Measurements from ENCODE around the gene ZIC2.
A peak's percentile ranks its signal among the peaks of the same experiment; 100 is the strongest.

DNA sequence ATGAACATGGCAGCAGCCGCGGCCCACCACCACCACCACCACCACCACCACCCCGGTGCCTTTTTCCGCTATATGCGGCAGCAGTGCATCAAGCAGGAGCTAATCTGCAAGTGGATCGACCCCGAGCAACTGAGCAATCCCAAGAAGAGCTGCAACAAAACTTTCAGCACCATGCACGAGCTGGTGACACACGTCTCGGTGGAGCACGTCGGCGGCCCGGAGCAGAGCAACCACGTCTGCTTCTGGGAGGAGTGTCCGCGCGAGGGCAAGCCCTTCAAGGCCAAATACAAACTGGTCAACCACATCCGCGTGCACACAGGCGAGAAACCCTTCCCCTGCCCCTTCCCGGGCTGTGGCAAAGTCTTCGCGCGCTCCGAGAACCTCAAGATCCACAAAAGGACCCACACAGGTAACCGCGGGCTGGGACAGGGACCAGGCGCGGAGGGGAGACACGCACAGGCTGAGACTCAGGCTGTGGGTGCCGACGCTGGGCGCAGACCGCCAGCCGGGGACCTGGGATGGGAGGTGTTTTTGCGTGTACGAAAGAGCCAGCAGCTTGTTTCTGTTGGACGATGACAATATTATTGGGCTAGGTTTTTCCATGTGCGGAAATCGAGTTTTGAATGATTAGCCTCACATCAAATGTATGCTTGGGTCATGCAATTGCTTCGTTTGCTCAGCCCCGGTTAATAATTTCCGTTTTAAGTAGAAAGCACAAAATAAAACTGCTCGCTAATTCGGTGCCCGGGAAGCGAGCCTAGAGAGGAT is 1.3 kb downstream of the ZIC2 start:
- TF ChIP-seq, protein P1, sequence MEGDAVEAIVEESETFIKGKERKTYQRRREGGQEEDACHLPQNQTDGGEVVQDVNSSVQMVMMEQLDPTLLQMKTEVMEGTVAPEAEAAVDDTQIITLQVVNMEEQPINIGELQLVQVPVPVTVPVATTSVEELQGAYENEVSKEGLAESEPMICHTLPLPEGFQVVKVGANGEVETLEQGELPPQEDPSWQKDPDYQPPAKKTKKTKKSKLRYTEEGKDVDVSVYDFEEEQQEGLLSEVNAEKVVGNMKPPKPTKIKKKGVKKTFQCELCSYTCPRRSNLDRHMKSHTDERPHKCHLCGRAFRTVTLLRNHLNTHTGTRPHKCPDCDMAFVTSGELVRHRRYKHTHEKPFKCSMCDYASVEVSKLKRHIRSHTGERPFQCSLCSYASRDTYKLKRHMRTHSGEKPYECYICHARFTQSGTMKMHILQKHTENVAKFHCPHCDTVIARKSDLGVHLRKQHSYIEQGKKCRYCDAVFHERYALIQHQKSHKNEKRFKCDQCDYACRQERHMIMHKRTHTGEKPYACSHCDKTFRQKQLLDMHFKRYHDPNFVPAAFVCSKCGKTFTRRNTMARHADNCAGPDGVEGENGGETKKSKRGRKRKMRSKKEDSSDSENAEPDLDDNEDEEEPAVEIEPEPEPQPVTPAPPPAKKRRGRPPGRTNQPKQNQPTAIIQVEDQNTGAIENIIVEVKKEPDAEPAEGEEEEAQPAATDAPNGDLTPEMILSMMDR (IDR thresholded peaks at IDR 0.05; ENCODE audit: poor library complexity), result no peak
- TF ChIP-seq EZH2phosphoT487 (IDR thresholded peaks at IDR 0.05; ENCODE audit: low read depth, severe bottlenecking, unreplicated experiment), result peak; percentile 32

All from hepatocyte (in vitro differentiated cells).